ENCODE data around the gene ZNF669.
"Not testable (repeated sequence)": the region's sequence is repeated elsewhere in the genome, so short reads cannot be mapped to it uniquely, and the experiment has no call there.

Gene ZNF669

GRCh38 chr1:247121382-247121781 is 17.2 kb upstream of the ZNF669 start:
- H3K4me3 ChIP-seq (ENCODE audit: low read depth, low read length) = no peak overlapping the region
- no peak for TF ChIP-seq CTCF (IDR thresholded peaks at IDR 0.05; ENCODE audit: borderline replicate concordance, insufficient read depth, low read depth, low read length)

GRCh38 chr1:247120408-247120668 is 16.2 kb upstream of the ZNF669 start:
- H3K4me3 ChIP-seq (ENCODE audit: low read depth, low read length) = not testable (repeated sequence)

- H3K4me3 ChIP-seq (ENCODE audit: low read depth, low read length) = no peak overlapping the region
- TF ChIP-seq CTCF (IDR thresholded peaks at IDR 0.05; ENCODE audit: borderline replicate concordance, insufficient read depth, low read depth, low read length) = no peak
These were observed 15.6 kb upstream of the ZNF669 start for GRCh38 chr1:247119600-247120407.

- H3K4me3 ChIP-seq (ENCODE audit: low read depth, low read length) = no peak overlapping the region
- peak; percentile 23; the same call in 1 of the 2 replicates for TF ChIP-seq CTCF (IDR thresholded peaks at IDR 0.05; ENCODE audit: borderline replicate concordance, insufficient read depth, low read depth, low read length)
These were observed 14.8 kb upstream of the ZNF669 start for GRCh38 chr1:247118946-247119446.

- no peak for TF ChIP-seq CTCF (IDR thresholded peaks at IDR 0.05; ENCODE audit: borderline replicate concordance, insufficient read depth, low read depth, low read length)
- H3K4me3 ChIP-seq (ENCODE audit: low read depth, low read length) = no peak overlapping the region
These were observed 11.4 kb upstream of the ZNF669 start for GRCh38 chr1:247115545-247115944.

- H3K4me3 ChIP-seq (ENCODE audit: low read depth, low read length) = no peak overlapping the region
- TF ChIP-seq CTCF (IDR thresholded peaks at IDR 0.05; ENCODE audit: borderline replicate concordance, insufficient read depth, low read depth, low read length) = no peak
These were observed 11.0 kb upstream of the ZNF669 start for GRCh38 chr1:247115141-247115510.

GRCh38 chr1:247114351-247115140 is 10.4 kb upstream of the ZNF669 start:
- H3K4me3 ChIP-seq (ENCODE audit: low read depth, low read length) = no peak overlapping the region
- no peak for TF ChIP-seq CTCF (IDR thresholded peaks at IDR 0.05; ENCODE audit: borderline replicate concordance, insufficient read depth, low read depth, low read length)
